PC-9 (cell line): ENCODE results near the gene MTHFD1L.

ENCODE experiments used
- EZH2 ChIP-seq: fragments of 200-600 bp; sonication (generic); IDR thresholded peaks from 2 replicates; pipeline ENCODE4 v1.8.0; 2017; ENCODE audit warnings: antibody characterized with exemption, low read depth
- TF ChIP-seq, protein P1 (sequence below): fragments of 200-600 bp; sonication (generic); conservative IDR thresholded peaks from 2 replicates; pipeline ENCODE4 v1.6.1; 2017; ENCODE audit warnings: mixed run types, antibody characterized with exemption, mild to moderate bottlenecking, moderate library complexity

DNA sequence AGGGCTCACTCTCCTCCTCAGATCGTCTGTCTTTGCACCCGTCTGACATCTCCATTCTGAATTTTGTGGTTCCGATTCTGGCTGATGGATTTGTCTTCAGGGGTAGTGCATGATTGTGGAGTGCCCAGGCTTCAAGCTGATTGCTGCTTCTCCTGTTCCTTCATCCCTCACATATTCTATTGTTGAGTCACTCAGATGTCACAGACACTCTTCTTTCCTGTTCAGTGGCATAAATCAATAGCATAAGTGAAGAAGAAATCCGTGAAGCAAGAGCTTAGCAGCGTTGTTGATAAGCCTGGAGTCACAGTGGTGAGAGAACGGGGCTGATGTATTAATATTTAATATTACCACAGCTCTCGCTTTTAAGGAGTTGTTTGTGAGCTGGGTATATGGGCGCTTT lies 152.5 kb downstream of the MTHFD1L start:
- TF ChIP-seq, protein P1, sequence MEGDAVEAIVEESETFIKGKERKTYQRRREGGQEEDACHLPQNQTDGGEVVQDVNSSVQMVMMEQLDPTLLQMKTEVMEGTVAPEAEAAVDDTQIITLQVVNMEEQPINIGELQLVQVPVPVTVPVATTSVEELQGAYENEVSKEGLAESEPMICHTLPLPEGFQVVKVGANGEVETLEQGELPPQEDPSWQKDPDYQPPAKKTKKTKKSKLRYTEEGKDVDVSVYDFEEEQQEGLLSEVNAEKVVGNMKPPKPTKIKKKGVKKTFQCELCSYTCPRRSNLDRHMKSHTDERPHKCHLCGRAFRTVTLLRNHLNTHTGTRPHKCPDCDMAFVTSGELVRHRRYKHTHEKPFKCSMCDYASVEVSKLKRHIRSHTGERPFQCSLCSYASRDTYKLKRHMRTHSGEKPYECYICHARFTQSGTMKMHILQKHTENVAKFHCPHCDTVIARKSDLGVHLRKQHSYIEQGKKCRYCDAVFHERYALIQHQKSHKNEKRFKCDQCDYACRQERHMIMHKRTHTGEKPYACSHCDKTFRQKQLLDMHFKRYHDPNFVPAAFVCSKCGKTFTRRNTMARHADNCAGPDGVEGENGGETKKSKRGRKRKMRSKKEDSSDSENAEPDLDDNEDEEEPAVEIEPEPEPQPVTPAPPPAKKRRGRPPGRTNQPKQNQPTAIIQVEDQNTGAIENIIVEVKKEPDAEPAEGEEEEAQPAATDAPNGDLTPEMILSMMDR = no peak
- no peak for TF ChIP-seq EZH2
